ENCODE results near the gene ITGB5.

GRCh38 chr3:124791639-124792151, 95.5 kb downstream of the ITGB5 start:
- TF ChIP-seq CTCF (IDR thresholded peaks at IDR 0.05) (no peak), POLR2A (IDR thresholded peaks at IDR 0.05; ENCODE audit: low read length) (no peak), HMGXB4 (CRISPR knock-in tag; IDR thresholded peaks at IDR 0.05; ENCODE audit: borderline replicate concordance) (no peak), MAFK (IDR thresholded peaks at IDR 0.05; ENCODE audit: partially characterized antibody) (peak; percentile 20), USF2 (IDR thresholded peaks at IDR 0.05) (no peak), CBX2 (IDR thresholded peaks at IDR 0.05; ENCODE audit: borderline replicate concordance, low read depth) (no peak), PBX3 (IDR thresholded peaks at IDR 0.05) (no peak), RCOR1 (IDR thresholded peaks at IDR 0.05; ENCODE audit: low read depth, low read length) (no peak), EP300 (IDR thresholded peaks at IDR 0.05) (no peak), NR3C1 (IDR thresholded peaks at IDR 0.05) (no peak)
